Measurements from ENCODE around the gene ASXL2.
"Not testable (repeated sequence)": the region's sequence is repeated elsewhere in the genome, so short reads cannot be mapped to it uniquely, and the experiment has no call there.

Gene ASXL2

DNA sequence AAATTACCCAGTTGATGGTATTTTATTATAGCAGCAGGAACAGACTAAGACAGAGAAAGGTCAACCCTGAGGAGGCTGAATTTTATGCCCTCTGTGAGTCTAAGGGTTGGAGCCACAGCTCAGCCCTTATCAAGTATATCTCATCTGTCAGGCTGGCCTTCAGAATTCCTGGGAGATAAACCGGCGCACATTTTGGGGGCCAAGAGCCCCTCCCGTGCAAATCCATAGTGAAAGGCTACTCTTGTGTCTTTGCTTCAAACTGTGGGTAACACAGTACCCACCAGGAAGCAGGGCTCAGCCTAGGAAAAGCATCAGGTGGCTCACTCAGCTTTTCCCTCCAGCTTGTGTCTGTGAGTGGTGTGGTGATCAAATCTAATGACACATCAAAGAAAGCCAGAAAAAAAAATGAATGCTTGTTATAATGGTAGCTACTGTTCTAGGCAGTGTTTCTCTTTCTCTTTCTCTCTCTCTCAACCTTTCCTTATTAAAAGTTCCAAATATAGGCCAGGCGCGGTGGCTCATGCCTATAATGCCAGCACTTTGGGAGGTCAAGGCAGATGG lies 25.0 kb upstream of the ASXL2 start:
- no peaks in the 10 kb centered on the region for H3K9me3 Mint-ChIP-seq
- H3K4me3 Mint-ChIP-seq: no peak overlapping the region
- CTCF ChIA-PET: no interaction called here
- no peaks in the 10 kb centered on the region for H3K36me3 Mint-ChIP-seq
- DNase-seq: no peak
- H3K4me1 Mint-ChIP-seq: no peaks in the 10 kb centered on the region
- peaks cover 17% of the 10 kb centered on the region for H3K27me3 Mint-ChIP-seq
- H3K27ac Mint-ChIP-seq: no peak overlapping the region

DNA sequence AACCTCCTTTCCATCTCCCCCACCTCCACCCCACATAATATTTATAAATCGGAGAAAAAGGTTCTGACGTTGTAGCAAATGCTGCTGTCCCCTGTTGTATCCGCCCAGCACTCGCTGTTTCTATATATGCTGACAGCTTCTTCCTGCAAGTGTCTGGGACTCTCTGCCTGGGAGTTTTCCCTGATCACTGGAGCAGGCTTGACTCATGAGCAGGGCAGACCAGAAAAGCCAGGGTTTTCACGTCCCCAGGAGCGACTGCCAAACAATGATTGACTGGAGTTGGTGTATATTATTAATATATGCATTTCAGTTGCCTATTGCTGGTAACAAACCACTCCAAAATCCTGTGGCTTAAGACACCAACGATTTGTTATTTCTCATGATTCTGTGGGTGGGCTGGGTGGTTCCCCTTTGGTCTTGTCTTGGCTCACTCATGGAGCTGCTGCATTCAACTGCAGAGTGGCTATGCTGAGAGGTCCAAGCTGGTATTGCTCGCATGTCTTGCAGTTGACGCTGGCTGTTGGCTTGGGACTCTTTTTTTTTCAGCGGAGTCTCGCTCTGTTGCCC lies 21.2 kb upstream of the ASXL2 start:
- CTCF ChIA-PET: no interaction called here
- Mint-ChIP-seq H3K36me3 (no peaks in the 10 kb centered on the region), H3K9me3 (no peaks in the 10 kb centered on the region), H3K27me3 (peaks cover 19% of the 10 kb centered on the region), H3K4me1 (no peaks in the 10 kb centered on the region), H3K4me3 (no peak overlapping the region), H3K27ac (no peak overlapping the region)
- DNase-seq: no peak

DNA sequence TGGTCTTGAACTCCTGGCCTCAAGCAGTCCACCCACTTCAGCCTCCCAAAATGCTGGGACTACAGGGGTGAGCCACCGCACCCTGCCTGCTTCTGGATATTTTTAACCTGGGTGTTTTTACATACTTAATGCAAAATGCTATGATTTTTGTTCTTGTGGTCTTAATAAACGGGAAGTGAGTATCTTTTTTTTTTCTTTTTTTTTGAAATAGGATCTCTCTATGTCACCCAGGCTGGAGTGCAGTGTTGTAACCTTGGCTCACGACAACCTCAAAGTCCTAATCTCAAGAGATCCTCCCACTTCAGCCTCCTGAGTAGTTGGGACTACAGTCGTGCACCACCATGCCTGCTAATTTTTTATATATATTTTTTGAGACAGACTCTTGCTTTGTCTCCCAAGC lies 19.2 kb upstream of the ASXL2 start:
- CTCF ChIA-PET: no interaction called here
- Mint-ChIP-seq H3K4me3 (no peak overlapping the region), H3K36me3 (no peaks in the 10 kb centered on the region), H3K27ac (no peak overlapping the region), H3K9me3 (no peaks in the 10 kb centered on the region), H3K27me3 (peaks cover 26% of the 10 kb centered on the region), H3K4me1 (no peaks in the 10 kb centered on the region)
- DNase-seq: no peak

DNA sequence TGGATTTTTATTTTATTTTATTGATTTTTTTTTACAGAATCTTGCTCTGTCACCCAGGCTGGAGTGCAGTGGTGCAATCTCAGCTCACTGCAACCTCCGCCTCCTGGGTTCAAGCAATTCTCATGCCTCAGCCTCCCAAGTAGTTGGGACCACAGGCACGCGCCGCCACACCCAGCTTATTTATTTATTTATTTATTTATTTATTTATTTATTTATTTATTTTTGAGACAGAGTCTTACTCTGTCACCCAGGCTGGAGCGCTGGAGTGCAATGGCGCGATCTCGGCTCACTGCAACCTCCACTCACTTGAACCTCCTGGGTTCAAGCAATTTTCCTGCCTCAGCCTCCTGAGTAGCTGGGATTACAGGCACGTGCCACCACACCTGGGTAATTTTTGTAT lies 18.0 kb upstream of the ASXL2 start:
- H3K4me3 Mint-ChIP-seq, H3K4me1 Mint-ChIP-seq, H3K27ac Mint-ChIP-seq, CTCF ChIA-PET, H3K9me3 Mint-ChIP-seq, DNase-seq, H3K36me3 Mint-ChIP-seq: not testable (repeated sequence)
- peaks cover 26% of the 10 kb centered on the region for H3K27me3 Mint-ChIP-seq

DNA sequence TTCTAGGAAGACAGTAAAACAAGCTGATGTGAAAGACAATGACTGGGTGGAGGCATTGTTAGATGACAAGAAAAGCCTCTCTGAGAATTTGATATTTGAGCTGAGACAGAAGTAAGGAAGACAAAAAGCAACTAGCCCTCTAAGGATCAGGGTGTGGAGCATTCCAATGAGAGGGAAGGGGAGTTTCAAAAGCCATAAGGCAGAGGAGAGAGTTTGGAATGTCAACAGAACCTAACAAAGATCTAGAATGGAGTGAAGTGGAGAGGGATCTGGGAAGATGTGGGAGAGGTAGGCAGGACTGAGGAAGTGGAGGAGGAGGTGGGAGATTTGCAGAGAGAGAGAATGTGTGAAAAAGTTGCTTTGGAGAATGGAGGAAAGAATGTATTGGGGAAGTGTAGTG lies 17.3 kb upstream of the ASXL2 start:
- H3K36me3 Mint-ChIP-seq: no peaks in the 10 kb centered on the region
- H3K4me3 Mint-ChIP-seq: no peak overlapping the region
- H3K4me1 Mint-ChIP-seq: no peaks in the 10 kb centered on the region
- no peak for DNase-seq
- H3K27ac Mint-ChIP-seq: no peak overlapping the region
- peaks cover 26% of the 10 kb centered on the region for H3K27me3 Mint-ChIP-seq
- CTCF ChIA-PET: no interaction called here
- no peaks in the 10 kb centered on the region for H3K9me3 Mint-ChIP-seq

DNA sequence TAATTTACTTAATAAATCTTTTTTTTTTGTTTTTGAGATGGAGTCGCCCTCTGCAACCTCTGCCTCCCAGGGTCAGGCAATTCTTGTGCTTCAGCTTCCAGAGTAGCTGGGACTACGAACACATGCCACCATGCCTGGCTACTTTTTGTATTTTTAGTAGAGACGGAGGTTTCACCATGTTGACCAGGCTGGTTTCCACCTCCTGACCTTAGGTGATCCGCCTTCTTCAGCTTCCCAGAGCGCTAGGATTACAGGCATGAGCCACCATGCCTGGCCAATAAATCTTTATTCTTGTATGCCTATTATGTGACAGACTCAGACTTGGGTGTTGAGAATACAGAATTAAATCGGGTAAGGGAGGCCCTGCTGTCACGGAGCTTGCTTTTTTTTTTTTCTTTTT lies 16.7 kb upstream of the ASXL2 start:
- Mint-ChIP-seq H3K9me3 (no peaks in the 10 kb centered on the region), H3K4me1 (no peaks in the 10 kb centered on the region), H3K4me3 (no peak overlapping the region), H3K36me3 (no peaks in the 10 kb centered on the region), H3K27ac (no peak overlapping the region), H3K27me3 (peaks cover 26% of the 10 kb centered on the region)
- CTCF ChIA-PET: no interaction called here
- no peak for DNase-seq

DNA sequence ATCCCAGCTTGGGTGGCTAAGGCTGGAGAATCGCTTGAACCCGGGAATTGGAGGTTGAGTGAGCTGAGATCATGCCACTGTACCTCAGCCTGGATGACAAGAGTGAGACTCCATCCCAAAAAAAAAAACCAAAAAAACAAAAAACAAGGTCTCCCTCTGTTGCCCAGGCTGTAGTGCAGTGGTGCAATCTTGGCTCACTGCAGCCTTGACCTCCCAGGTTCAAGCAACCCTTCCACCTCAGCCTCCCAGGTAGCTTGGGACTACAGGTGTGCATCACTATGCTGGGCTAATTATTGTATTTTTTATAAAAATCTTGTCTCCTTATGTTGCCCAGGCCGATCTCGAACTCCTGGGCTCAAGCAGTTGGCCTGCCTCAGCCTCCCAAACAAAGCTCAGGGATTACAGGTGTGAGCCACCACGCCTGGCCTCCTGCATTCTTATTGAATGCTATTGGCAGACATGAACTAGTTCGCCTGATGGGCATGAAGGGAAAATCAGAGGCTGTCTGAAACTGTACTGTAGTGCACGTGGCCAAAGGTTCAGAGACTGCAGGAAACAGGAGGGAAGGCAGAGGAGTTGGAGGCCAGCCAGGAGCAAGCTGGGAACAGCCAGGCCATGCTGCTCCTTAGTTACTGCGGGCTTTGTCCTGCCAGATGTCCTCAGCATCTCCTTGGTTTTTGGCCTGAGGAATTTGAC lies 16.0 kb upstream of the ASXL2 start:
- CTCF ChIA-PET: no interaction called here
- peaks cover 19% of the 10 kb centered on the region for H3K27me3 Mint-ChIP-seq
- H3K27ac Mint-ChIP-seq: no peak overlapping the region
- no peaks in the 10 kb centered on the region for H3K4me1 Mint-ChIP-seq
- no peaks in the 10 kb centered on the region for H3K36me3 Mint-ChIP-seq
- no peaks in the 10 kb centered on the region for H3K9me3 Mint-ChIP-seq
- no peak for DNase-seq
- H3K4me3 Mint-ChIP-seq: no peak overlapping the region

DNA sequence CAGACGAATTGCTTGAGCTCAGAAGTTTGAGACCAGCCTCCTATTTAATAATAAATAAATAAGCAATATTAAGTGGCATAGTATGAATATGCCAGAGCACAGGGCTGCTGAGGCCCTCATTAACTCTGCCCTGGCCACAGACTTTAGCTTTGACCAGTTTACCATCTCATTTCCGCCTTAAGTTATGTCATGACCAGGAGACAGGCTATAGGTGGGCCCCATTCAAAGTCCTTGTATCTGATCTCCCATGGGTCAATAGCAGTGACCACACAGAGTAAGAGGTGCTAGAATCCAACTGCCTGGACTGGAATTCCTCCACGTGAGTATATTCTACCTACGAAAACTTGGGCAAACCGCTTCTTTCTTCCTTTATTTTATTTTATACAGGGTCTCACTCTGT lies 13.4 kb upstream of the ASXL2 start:
- Mint-ChIP-seq H3K27me3 (peaks cover 29% of the 10 kb centered on the region), H3K9me3 (no peaks in the 10 kb centered on the region), H3K36me3 (no peaks in the 10 kb centered on the region), H3K27ac (no peak overlapping the region), H3K4me1 (no peaks in the 10 kb centered on the region), H3K4me3 (no peak overlapping the region)
- no peak for DNase-seq
- CTCF ChIA-PET: no interaction called here

DNA sequence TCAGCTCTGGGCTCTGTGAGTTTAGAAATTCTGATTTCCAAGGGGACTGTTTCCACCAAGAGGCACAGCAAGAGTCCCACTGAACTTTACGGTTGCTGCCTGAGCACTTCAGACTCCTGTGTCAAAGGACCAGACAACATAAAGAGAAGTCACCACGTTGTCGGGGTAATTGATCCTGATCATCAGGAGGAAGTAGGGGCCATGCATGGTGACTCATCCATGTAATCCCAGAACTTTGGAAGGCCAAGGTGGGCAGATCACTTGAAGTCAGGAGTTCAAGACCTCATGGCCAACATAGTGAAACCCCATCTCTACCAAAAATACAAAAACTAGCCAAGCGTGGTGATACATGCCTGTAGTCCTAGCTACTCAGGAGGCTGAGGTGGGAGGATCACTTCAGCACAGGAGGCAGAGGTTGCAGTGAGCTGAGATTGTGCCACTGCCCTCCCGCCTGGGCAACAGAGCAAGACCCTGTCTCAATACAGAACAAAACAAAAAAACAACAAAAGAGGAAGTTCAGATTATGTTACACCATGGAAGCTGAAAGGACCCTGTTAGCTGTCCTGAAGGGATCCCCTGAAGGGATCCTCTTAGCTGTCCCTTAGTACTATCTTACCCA lies 9.4 kb upstream of the ASXL2 start:
- CTCF ChIA-PET: interaction anchor here (0.6 kb wide), 1 partner anchor 63 kb away, joined by 3 read pairs; no protein-coding TSS in a partner anchor

DNA sequence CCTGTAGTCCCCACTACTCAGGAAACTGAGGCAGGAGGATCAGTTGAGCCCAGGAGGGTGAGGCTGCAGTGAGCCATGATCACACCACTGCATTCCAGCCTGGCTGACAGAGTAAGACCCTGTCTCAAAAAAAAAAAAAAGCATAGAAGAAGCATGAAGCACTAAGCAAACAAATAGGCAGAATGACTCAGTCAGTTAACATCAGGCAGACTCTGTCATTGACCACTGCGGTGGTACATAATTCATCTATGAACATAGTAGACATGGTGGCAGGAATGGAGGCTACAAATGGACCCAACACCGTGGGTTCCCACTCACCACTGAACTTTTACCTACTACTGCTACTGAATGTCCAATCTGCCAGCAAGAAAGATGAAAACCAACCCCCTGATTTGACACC lies 7.6 kb upstream of the ASXL2 start:
- Mint-ChIP-seq H3K27me3 (peaks cover 16% of the 10 kb centered on the region), H3K4me3 (no peak overlapping the region), H3K4me1 (no peaks in the 10 kb centered on the region), H3K36me3 (no peaks in the 10 kb centered on the region), H3K9me3 (no peaks in the 10 kb centered on the region), H3K27ac (no peak overlapping the region)
- CTCF ChIA-PET: no interaction called here
- DNase-seq: no peak

More for the DNA sequence above, 9.4 kb upstream of the ASXL2 start:
- Mint-ChIP-seq H3K27me3 (peaks cover 16% of the 10 kb centered on the region), H3K4me1 (no peaks in the 10 kb centered on the region), H3K9me3 (no peaks in the 10 kb centered on the region), H3K27ac (no peak overlapping the region), H3K36me3 (no peaks in the 10 kb centered on the region), H3K4me3 (no peak overlapping the region)
- no peak for DNase-seq

DNA sequence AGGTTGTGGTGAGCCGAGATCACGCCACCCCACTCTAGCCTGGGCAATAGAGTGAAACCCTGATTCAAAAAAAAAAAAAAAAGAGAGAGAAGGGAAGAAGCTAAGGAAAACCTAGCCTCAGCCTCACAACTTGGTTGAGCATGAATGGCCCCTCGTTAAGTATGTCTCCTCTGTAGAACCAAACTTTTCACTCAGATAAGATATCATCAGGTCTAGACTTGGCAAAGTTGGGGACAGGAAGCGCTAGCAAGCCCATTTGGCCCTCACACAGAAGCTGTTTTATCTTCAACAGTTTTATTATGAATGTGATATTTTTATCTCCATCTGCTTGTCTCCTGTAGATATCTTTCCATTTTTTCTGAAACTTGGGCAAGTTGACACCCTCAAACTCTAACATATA lies 3.5 kb upstream of the ASXL2 start:
- Mint-ChIP-seq H3K9me3 (no peaks in the 10 kb centered on the region), H3K27ac (no peak overlapping the region), H3K27me3 (no peaks in the 10 kb centered on the region), H3K4me3 (no peak overlapping the region), H3K36me3 (peaks cover 4% of the 10 kb centered on the region), H3K4me1 (peaks cover 19% of the 10 kb centered on the region)
- no peak for DNase-seq
- CTCF ChIA-PET: no interaction called here

DNA sequence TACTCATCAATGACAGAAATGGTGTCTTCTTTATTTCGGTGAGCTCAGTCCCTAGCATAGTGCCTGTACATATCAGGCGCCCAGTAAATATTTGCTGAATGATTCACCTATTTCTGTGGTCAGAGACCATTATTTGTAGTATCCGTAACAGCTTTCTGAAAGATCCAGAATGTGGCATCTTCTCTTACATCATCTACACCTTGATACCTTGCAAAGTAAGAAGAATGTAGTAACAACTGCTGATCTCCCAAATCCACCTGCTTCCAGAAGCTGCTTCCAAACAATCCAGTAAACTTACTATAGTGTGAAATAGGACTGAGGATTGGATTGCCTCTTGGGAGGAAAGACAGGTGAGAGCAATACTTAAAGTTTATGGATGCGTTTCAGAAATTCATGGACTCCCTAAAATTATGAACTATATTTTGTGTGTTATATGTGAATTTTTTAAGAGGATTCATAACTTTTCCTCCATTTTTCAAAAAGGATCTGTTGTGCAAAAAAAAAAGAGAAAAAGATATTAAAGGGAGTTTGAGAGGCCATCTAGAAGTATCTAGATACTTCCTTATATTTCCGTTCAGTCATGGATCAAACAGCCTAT lies 945 bp upstream of the ASXL2 start:
- Mint-ChIP-seq H3K4me1 (peaks cover 31% of the 10 kb centered on the region), H3K36me3 (peaks cover 13% of the 10 kb centered on the region), H3K27ac (peak overlapping the region; percentile 100), H3K4me3 (peak overlapping the region; percentile 98), H3K9me3 (no peaks in the 10 kb centered on the region), H3K27me3 (no peaks in the 10 kb centered on the region)
- no peak for DNase-seq
- CTCF ChIA-PET: interaction anchor here (1.0 to 2.1 kb wide), 4 partner anchors 22 to 306 kb away, joined by 3 to 18 read pairs (median 4); no protein-coding TSS in a partner anchor

DNA sequence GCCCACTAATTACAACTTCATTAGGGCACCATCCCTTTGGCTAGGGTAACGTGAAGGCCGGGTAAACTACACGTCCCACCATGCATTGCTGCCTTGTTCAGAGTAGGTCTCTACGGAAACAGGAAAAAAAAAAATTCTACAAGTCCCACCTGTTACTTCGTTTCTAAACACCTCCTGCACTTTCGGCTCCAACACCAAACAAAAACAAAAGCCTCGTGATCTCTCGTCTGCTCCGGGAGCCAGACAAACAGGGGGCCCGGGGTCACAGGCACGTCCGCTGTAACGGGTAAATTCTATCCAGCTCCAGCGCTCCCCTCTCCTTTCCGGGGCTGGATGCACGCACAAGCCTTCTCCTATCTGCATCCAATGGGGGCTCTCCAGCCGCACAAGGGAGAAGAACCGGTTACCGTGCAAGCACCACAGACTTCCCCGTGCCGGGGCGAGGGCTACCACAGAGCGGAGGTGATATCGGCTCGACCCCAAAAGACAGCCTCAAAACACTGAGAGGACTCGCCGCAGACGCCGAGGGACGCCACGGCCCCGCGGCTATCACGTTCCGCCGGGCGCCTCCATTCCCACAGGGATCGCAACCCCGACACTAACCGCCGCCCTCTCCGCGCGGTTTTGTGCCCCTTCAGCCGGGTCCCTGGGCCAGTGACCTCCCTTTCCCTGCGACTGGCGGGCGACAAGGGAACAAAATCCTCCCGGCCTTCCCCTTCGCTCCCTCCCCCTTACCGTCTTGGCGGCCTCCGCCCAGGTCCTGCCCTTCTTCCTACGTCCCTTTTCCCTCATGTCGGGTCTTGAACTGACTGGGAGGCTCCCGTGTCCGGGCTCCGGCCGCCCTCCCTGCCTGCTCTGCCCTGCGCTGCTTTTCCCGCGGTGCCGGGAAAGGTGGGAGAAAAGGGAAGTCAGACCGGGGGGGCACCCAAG lies 591 bp downstream of the ASXL2 start:
- peak overlapping the region; percentile 100 for H3K27ac Mint-ChIP-seq
- peaks cover 16% of the 10 kb centered on the region for H3K36me3 Mint-ChIP-seq
- H3K4me3 Mint-ChIP-seq: peak overlapping the region; percentile 98
- H3K27me3 Mint-ChIP-seq: no peaks in the 10 kb centered on the region
- peak; percentile 77 for DNase-seq
- CTCF ChIA-PET: interaction anchor here (0.6 to 2.1 kb wide), 5 partner anchors 20 to 478 kb away, joined by 3 to 18 read pairs (median 4); no protein-coding TSS in a partner anchor
- H3K9me3 Mint-ChIP-seq: no peaks in the 10 kb centered on the region
- H3K4me1 Mint-ChIP-seq: peaks cover 34% of the 10 kb centered on the region

DNA sequence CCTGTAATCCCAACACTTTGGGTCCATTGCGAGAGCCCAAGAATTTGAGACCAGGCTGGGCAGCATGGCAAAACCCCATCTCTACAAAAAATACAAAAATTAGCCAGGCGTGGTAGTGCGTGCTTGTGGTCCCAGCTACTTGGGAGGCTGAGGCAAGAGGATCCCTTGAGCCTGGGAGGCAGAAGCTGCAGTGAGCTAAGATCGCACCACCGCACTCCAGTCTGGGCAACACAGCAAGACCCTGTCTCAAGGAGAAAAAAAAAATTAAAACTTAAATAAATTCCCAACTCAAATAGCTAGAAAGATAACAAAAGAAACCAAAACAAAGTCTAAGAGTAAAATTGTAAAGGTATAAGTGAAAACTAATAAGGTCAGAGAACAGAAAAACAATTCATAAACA lies 6.2 kb downstream of the ASXL2 start:
- no peak for DNase-seq
- no peaks in the 10 kb centered on the region for H3K9me3 Mint-ChIP-seq
- H3K27me3 Mint-ChIP-seq: no peaks in the 10 kb centered on the region
- H3K4me1 Mint-ChIP-seq: peaks cover 17% of the 10 kb centered on the region
- H3K27ac Mint-ChIP-seq: no peak overlapping the region
- H3K4me3 Mint-ChIP-seq: no peak overlapping the region
- H3K36me3 Mint-ChIP-seq: peaks cover 20% of the 10 kb centered on the region
- CTCF ChIA-PET: no interaction called here
